ENCODE results near the gene KLHL30. TPM values are rescaled to one million over a fixed set of nuclear protein-coding genes. Genes with fewer than 3 reads are reported as not detected.

Gene KLHL30
- total RNA-seq, 1 donor from 2014 or later, result 0.26 TPM

GRCh38 chr2:238129166-238130010 lies 9.1 kb upstream of the KLHL30 start:
- no peaks in the 10 kb centered on the region for H3K36me3 ChIP-seq (ENCODE audit: control insufficient read depth, insufficient read depth, low read length)
- TF ChIP-seq, protein P1, sequence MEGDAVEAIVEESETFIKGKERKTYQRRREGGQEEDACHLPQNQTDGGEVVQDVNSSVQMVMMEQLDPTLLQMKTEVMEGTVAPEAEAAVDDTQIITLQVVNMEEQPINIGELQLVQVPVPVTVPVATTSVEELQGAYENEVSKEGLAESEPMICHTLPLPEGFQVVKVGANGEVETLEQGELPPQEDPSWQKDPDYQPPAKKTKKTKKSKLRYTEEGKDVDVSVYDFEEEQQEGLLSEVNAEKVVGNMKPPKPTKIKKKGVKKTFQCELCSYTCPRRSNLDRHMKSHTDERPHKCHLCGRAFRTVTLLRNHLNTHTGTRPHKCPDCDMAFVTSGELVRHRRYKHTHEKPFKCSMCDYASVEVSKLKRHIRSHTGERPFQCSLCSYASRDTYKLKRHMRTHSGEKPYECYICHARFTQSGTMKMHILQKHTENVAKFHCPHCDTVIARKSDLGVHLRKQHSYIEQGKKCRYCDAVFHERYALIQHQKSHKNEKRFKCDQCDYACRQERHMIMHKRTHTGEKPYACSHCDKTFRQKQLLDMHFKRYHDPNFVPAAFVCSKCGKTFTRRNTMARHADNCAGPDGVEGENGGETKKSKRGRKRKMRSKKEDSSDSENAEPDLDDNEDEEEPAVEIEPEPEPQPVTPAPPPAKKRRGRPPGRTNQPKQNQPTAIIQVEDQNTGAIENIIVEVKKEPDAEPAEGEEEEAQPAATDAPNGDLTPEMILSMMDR (IDR thresholded peaks at IDR 0.05; ENCODE audit: insufficient read depth, low read length, severe bottlenecking), result no peak
- no peak overlapping the region for H3K4me3 ChIP-seq (ENCODE audit: low read depth, low read length)
- DNase-seq (ENCODE audit: low read depth), result no peak
- FAIRE-seq, result no peak
- H3K27me3 ChIP-seq (ENCODE audit: control insufficient read depth, insufficient read depth, low read length), result peaks cover 2% of the 10 kb centered on the region

DNA sequence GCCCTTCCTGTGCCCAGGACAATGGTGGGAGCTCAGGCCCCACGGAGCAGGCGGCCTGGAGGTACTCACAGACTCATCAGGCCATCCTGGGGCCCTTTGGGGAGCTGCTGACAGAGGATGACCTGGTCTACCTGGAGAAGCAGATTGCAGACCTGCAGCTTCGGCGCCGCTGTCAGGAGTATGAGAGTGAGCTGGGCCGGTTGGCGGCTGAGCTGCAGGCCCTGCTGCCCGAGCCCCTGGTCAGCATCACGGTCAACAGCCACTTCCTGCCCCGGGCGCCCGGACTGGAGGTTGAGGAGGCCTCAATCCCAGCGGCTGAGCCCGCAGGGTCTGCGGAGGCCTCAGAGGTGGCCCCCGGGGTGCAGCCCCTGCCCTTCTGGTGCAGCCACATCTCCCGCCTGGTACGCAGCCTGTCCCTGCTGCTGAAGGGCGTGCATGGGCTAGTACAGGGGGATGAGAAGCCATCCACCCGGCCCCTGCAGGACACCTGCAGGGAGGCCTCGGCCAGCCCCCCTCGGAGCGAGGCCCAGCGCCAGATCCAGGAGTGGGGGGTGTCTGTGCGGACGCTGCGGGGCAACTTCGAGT lies 8.3 kb upstream of the KLHL30 start:
- no peak overlapping the region for H3K4me3 ChIP-seq (ENCODE audit: low read depth, low read length)
- TF ChIP-seq, protein P1 (IDR thresholded peaks at IDR 0.05; ENCODE audit: insufficient read depth, low read length, severe bottlenecking), result no peak
- DNase-seq (ENCODE audit: low read depth), result no peak
- no peak for FAIRE-seq
- peaks cover 2% of the 10 kb centered on the region for H3K27me3 ChIP-seq (ENCODE audit: control insufficient read depth, insufficient read depth, low read length)
- no peaks in the 10 kb centered on the region for H3K36me3 ChIP-seq (ENCODE audit: control insufficient read depth, insufficient read depth, low read length)

GRCh38 chr2:238130696-238131628 lies 7.5 kb upstream of the KLHL30 start:
- Histone ChIP-seq H3K27me3 (ENCODE audit: control insufficient read depth, insufficient read depth, low read length) (peaks cover 2% of the 10 kb centered on the region), H3K36me3 (ENCODE audit: control insufficient read depth, insufficient read depth, low read length) (no peaks in the 10 kb centered on the region), H3K4me3 (ENCODE audit: low read depth, low read length) (no peak overlapping the region)
- TF ChIP-seq, protein P1 (IDR thresholded peaks at IDR 0.05; ENCODE audit: insufficient read depth, low read length, severe bottlenecking), result no peak
- FAIRE-seq, result no peak
- no peak for DNase-seq (ENCODE audit: low read depth)

- TF ChIP-seq, protein P1 (IDR thresholded peaks at IDR 0.05; ENCODE audit: insufficient read depth, low read length, severe bottlenecking), result no peak
These were observed 6.6 kb upstream of the KLHL30 start for GRCh38 chr2:238131761-238132462.

More at GRCh38 chr2:238131761-238132462, 6.6 kb upstream of the KLHL30 start:
- peaks cover 2% of the 10 kb centered on the region for H3K27me3 ChIP-seq (ENCODE audit: control insufficient read depth, insufficient read depth, low read length)
- no peak for DNase-seq (ENCODE audit: low read depth)
- H3K36me3 ChIP-seq (ENCODE audit: control insufficient read depth, insufficient read depth, low read length), result no peaks in the 10 kb centered on the region
- H3K4me3 ChIP-seq (ENCODE audit: low read depth, low read length), result no peak overlapping the region
- no peak for FAIRE-seq
